Type B pancreatic cell (in vitro differentiated cells): ENCODE measurements around the gene PCSK9. TPM values are rescaled to one million over a fixed set of nuclear protein-coding genes. Genes with fewer than 3 reads are reported as not detected.

ENCODE experiments used
- DNase-seq: peaks from one replicate; pipeline ENCODE4 v3.0.0; 2021; ENCODE audit warnings: mixed read lengths; ENCODE audit not compliant: unreplicated experiment; ENCODE audit errors: extremely low spot score
- H3K27ac Mint-ChIP-seq: 2 replicates; pipeline ENCODE4 v1.8.0; 2021; ENCODE audit warnings: mild to moderate bottlenecking, mixed read lengths
- H3K27me3 Mint-ChIP-seq: 2 replicates; pipeline ENCODE4 v1.8.0; 2021; ENCODE audit warnings: mixed read lengths
- H3K36me3 Mint-ChIP-seq: 2 replicates; pipeline ENCODE4 v1.8.0; 2021; ENCODE audit warnings: mixed read lengths
- H3K4me1 Mint-ChIP-seq: one replicate; pipeline ENCODE4 v1.8.0; 2021; ENCODE audit warnings: mixed read lengths; ENCODE audit not compliant: unreplicated experiment
- H3K4me3 Mint-ChIP-seq: 2 replicates; pipeline ENCODE4 v1.8.0; 2021; ENCODE audit warnings: mild to moderate bottlenecking, mixed read lengths
- H3K9me3 Mint-ChIP-seq: 2 replicates; pipeline ENCODE4 v1.8.0; 2021; ENCODE audit warnings: mixed read lengths
- total RNA-seq: library from RNA; stranded (reverse); gene quantifications from 2 replicates; pipeline ENCODE4 v1.2.1, GENCODE V29; 2021; ENCODE audit warnings: low replicate concordance
- TF ChIP-seq, protein P1 (sequence below): fragments of 200-600 bp; sonication (generic); conservative IDR thresholded peaks from 2 replicates; pipeline ENCODE4 v1.5.0; 2021; ENCODE audit warnings: antibody characterized with exemption, mild to moderate bottlenecking

The PCSK9 gene
- total RNA-seq, 1 donor from 2014 or later: 15.3 TPM

- Mint-ChIP-seq H3K4me1 (peaks cover 5% of the 10 kb centered on the region), H3K4me3 (no peak overlapping the region)
- no peak for DNase-seq
Observed at GRCh38 chr1:55050283-55050682, 10.9 kb downstream of the PCSK9 start.

DNA sequence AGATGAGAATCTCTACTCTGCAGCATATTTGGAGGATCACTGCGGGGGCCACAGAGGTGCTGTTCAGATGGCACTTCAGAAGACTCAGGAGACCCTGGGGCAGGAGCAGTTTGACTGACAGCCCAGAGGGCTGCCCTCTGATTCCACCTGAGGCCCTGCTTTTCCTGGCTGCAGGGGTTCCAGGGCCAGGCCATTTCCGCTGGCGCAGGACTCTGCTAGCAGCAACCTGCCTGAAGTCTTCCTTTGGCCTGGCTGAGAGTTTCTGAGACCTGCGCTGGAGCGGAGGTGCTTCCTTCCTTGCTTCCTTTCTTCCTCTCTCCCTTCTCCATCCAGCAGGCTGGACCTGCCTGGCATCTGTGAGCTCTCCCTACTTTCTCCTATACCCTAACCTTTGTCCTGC lies 11.8 kb downstream of the PCSK9 start:
- Mint-ChIP-seq H3K27ac (no peak overlapping the region), H3K27me3 (peaks cover 2% of the 10 kb centered on the region), H3K9me3 (no peaks in the 10 kb centered on the region), H3K4me1 (peaks cover 5% of the 10 kb centered on the region), H3K4me3 (no peak overlapping the region), H3K36me3 (no peaks in the 10 kb centered on the region)
- TF ChIP-seq, protein P1, sequence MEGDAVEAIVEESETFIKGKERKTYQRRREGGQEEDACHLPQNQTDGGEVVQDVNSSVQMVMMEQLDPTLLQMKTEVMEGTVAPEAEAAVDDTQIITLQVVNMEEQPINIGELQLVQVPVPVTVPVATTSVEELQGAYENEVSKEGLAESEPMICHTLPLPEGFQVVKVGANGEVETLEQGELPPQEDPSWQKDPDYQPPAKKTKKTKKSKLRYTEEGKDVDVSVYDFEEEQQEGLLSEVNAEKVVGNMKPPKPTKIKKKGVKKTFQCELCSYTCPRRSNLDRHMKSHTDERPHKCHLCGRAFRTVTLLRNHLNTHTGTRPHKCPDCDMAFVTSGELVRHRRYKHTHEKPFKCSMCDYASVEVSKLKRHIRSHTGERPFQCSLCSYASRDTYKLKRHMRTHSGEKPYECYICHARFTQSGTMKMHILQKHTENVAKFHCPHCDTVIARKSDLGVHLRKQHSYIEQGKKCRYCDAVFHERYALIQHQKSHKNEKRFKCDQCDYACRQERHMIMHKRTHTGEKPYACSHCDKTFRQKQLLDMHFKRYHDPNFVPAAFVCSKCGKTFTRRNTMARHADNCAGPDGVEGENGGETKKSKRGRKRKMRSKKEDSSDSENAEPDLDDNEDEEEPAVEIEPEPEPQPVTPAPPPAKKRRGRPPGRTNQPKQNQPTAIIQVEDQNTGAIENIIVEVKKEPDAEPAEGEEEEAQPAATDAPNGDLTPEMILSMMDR: no peak
- DNase-seq: no peak

More at GRCh38 chr1:55050283-55050682, 10.9 kb downstream of the PCSK9 start:
- Mint-ChIP-seq H3K27me3 (peaks cover 2% of the 10 kb centered on the region), H3K9me3 (no peaks in the 10 kb centered on the region), H3K27ac (no peak overlapping the region), H3K36me3 (no peaks in the 10 kb centered on the region)
- TF ChIP-seq, protein P1: no peak

DNA sequence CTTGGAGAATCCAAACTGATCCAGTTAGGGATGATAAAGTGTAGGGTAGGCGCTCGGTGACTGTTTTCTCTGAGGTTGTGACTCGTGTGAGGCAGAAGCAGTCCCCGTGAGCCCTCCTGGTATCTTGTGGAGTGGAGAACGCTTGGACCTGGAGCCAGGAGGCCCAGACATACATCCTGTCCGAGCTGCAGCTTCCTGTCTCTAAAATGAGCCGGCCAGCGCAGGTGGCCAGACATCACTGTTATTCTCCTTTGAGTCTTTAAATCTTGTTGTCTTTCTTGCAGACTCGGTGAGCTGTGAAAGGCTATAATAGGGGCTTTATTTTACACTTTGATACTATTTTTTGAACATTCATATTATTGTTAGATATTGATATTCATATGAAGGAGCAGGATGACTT lies 12.3 kb downstream of the PCSK9 start:
- DNase-seq: no peak
- H3K27me3 Mint-ChIP-seq: peaks cover 2% of the 10 kb centered on the region
- TF ChIP-seq, protein P1: no peak
- no peak overlapping the region for H3K4me3 Mint-ChIP-seq
- no peak overlapping the region for H3K27ac Mint-ChIP-seq
- H3K36me3 Mint-ChIP-seq: no peaks in the 10 kb centered on the region
- H3K4me1 Mint-ChIP-seq: peaks cover 5% of the 10 kb centered on the region
- no peaks in the 10 kb centered on the region for H3K9me3 Mint-ChIP-seq

- Mint-ChIP-seq H3K9me3 (no peaks in the 10 kb centered on the region), H3K27ac (no peak overlapping the region), H3K4me3 (no peak overlapping the region), H3K4me1 (peaks cover 5% of the 10 kb centered on the region), H3K36me3 (no peaks in the 10 kb centered on the region), H3K27me3 (peaks cover 2% of the 10 kb centered on the region)
- no peak for DNase-seq
- TF ChIP-seq, protein P1: no peak
Observed at GRCh38 chr1:55052221-55053142, 13.1 kb downstream of the PCSK9 start.

DNA sequence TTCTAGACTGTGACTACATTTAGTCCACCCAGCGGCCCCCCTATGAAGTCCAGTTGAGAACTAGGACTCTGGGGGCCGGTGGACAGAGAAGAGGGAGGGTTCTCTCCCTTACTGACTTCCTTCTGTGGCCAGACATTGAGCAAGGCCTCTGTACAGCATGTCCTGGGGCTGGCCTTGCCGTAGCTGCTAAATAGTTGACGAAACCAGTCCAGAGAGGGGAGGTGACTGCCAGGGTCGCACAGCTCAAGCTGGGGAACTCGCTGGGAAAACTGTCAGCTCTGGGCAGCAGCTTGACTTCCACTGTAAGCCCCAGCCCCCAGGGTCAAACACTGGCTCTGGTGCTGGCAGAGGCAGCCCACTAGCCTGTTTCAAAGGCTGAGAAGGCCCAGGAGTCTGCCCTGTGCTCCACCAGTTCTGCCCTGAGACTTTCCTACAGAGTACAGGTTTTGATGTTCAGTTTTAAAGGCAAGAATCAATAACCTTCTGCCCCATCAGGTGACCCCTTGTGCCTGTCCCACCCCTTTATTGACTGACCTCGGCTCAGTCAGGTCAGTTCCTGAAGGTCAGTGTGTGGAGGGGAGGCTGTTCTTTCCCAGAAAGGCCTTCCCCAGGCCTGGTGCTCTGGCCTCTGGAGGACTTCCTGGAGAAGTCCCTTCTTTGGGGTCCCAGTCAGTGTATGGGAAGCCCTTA lies 14.1 kb downstream of the PCSK9 start:
- no peaks in the 10 kb centered on the region for H3K36me3 Mint-ChIP-seq
- no peaks in the 10 kb centered on the region for H3K27me3 Mint-ChIP-seq
- no peaks in the 10 kb centered on the region for H3K9me3 Mint-ChIP-seq
- no peak for DNase-seq
- no peak overlapping the region for H3K27ac Mint-ChIP-seq
- no peak overlapping the region for H3K4me3 Mint-ChIP-seq
- peaks cover 5% of the 10 kb centered on the region for H3K4me1 Mint-ChIP-seq
- TF ChIP-seq, protein P1: no peak
